ENCODE data around the gene C22orf39.

DNA sequence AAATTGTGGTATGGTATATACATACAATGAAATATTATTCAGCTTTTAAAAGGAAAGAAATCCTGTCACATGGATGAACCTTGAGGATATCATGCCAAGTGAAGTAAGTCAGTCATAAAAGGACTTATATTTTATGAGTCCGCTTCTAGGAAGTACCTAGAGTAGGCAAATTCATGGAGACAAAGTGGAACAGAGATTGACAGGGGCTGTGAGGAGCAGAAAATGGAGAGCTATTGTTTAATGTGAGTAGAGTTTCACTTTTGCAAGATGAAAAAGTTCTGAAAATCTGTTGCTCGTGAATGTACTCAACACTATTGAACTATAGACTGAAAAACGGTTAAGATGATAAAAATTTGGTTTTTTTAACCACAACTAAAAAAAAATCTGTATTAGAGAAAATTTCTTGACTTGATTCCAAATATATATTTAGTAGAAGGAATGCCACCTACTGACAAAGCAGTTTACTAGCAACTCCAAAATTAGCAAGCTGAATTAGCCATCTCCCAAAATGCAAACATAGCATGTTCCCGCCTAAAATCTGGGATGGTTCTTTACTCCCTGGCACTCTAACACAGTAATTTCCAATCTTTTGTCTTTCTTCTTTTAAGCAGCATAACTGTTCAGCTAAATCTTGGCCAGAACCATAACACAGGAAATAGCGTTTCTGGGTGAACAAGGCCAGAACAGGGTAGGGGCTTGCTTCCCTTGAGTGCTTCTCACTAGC, 30.0 kb upstream of the C22orf39 start:
- TF ChIP-seq, protein P1, sequence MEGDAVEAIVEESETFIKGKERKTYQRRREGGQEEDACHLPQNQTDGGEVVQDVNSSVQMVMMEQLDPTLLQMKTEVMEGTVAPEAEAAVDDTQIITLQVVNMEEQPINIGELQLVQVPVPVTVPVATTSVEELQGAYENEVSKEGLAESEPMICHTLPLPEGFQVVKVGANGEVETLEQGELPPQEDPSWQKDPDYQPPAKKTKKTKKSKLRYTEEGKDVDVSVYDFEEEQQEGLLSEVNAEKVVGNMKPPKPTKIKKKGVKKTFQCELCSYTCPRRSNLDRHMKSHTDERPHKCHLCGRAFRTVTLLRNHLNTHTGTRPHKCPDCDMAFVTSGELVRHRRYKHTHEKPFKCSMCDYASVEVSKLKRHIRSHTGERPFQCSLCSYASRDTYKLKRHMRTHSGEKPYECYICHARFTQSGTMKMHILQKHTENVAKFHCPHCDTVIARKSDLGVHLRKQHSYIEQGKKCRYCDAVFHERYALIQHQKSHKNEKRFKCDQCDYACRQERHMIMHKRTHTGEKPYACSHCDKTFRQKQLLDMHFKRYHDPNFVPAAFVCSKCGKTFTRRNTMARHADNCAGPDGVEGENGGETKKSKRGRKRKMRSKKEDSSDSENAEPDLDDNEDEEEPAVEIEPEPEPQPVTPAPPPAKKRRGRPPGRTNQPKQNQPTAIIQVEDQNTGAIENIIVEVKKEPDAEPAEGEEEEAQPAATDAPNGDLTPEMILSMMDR (IDR thresholded peaks at IDR 0.05) = peak in 1 of 3 experiments; percentile 6
- TF ChIP-seq POLR2A (IDR thresholded peaks at IDR 0.05; ENCODE audit: low read depth) = no peak
